Measurements from ENCODE around the gene HS3ST5. TPM values are rescaled to one million over a fixed set of nuclear protein-coding genes. Genes with fewer than 3 reads are reported as not detected.

HS3ST5 gene
- total and polyA plus RNA-seq, 7 donors: 0.28 to 1.1 (median 0.36) TPM; not detected in 2

- intact Hi-C loops (cut with DNase I): no loop called here
- Histone ChIP-seq H3K4me1 (peaks cover 0 to 9% (median 6%) of the 10 kb centered on the region in 4 donors), H3K9me3 (no peaks in the 10 kb centered on the region), H3K27ac (no peak overlapping the region), H3K4me3 (no peak overlapping the region), H3K36me3 (no peaks in the 10 kb centered on the region), H3K27me3 (no peaks in the 10 kb centered on the region)
- 31 to 41% methylated on average over 1 of the region's 1 CpG for WGBS, 2 donors
- DNase-seq: no peak
- TF ChIP-seq POLR2AphosphoS5 (IDR thresholded peaks at IDR 0.05) (no peak), EP300 (IDR thresholded peaks at IDR 0.05) (no peak), POLR2A (IDR thresholded peaks at IDR 0.05) (no peak)
- TF ChIP-seq, protein P1, sequence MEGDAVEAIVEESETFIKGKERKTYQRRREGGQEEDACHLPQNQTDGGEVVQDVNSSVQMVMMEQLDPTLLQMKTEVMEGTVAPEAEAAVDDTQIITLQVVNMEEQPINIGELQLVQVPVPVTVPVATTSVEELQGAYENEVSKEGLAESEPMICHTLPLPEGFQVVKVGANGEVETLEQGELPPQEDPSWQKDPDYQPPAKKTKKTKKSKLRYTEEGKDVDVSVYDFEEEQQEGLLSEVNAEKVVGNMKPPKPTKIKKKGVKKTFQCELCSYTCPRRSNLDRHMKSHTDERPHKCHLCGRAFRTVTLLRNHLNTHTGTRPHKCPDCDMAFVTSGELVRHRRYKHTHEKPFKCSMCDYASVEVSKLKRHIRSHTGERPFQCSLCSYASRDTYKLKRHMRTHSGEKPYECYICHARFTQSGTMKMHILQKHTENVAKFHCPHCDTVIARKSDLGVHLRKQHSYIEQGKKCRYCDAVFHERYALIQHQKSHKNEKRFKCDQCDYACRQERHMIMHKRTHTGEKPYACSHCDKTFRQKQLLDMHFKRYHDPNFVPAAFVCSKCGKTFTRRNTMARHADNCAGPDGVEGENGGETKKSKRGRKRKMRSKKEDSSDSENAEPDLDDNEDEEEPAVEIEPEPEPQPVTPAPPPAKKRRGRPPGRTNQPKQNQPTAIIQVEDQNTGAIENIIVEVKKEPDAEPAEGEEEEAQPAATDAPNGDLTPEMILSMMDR (IDR thresholded peaks at IDR 0.05): no peak
These were observed 210.9 kb downstream of the HS3ST5 start for GRCh38 chr6:114131945-114132344.

DNA sequence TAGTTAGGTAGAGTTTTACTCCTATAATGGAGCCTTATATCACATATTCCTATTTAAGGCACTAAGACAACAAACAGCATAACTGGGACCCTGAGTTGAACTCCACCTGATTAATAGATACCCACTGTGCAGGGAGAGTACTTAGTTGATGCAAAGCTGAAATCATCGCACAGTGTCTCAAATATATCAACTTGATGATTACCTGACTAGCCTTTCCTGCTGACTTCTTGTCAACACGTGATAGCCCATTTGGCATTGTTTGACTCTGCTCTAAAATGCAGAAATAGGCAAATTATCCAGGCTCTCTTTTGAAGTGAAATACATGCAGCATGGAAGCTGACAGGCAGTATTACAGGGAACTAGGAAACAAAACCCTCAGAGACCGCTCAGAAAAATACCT, 217.2 kb downstream of the HS3ST5 start:
- TF ChIP-seq POLR2AphosphoS5 (IDR thresholded peaks at IDR 0.05) (no peak), EP300 (IDR thresholded peaks at IDR 0.05) (no peak), POLR2A (IDR thresholded peaks at IDR 0.05) (no peak)
- TF ChIP-seq, protein P1 (IDR thresholded peaks at IDR 0.05): no peak
- intact Hi-C loops (cut with DNase I): no loop called here
- Histone ChIP-seq H3K9me3 (no peaks in the 10 kb centered on the region), H3K4me1 (no peaks in the 10 kb centered on the region), H3K4me3 (no peak overlapping the region), H3K27me3 (no peaks in the 10 kb centered on the region), H3K36me3 (no peaks in the 10 kb centered on the region), H3K27ac (no peak overlapping the region)
- no peak for DNase-seq
- 61 to 70% methylated on average over 3 of the region's 3 CpGs for WGBS, 2 donors

GRCh38 chr6:114121913-114122662, 220.7 kb downstream of the HS3ST5 start:
- H3K9me3 ChIP-seq: no peaks in the 10 kb centered on the region
- TF ChIP-seq, protein P1 (IDR thresholded peaks at IDR 0.05): no peak
- TF ChIP-seq EP300 (IDR thresholded peaks at IDR 0.05) (no peak), POLR2AphosphoS5 (IDR thresholded peaks at IDR 0.05) (no peak)
- H3K36me3 ChIP-seq: no peaks in the 10 kb centered on the region
- no peak overlapping the region for H3K27ac ChIP-seq
- DNase-seq: no peak
- no peak overlapping the region for H3K4me3 ChIP-seq
- intact Hi-C loops (cut with DNase I): no loop called here
- WGBS, 2 donors: 77 to 81% methylated on average over 5 of the region's 5 CpGs
- no peaks in the 10 kb centered on the region for H3K27me3 ChIP-seq
- H3K4me1 ChIP-seq: no peaks in the 10 kb centered on the region

GRCh38 chr6:114119056-114119455, 223.8 kb downstream of the HS3ST5 start:
- Histone ChIP-seq H3K27me3 (no peaks in the 10 kb centered on the region), H3K27ac (no peak overlapping the region), H3K4me1 (no peaks in the 10 kb centered on the region), H3K4me3 (no peak overlapping the region), H3K9me3 (no peaks in the 10 kb centered on the region), H3K36me3 (no peaks in the 10 kb centered on the region)
- WGBS, 2 donors: 76 to 83% methylated on average over 2 of the region's 2 CpGs
- intact Hi-C loops (cut with DNase I): no loop called here
- no peak for DNase-seq
- TF ChIP-seq POLR2A (IDR thresholded peaks at IDR 0.05) (no peak), POLR2AphosphoS5 (IDR thresholded peaks at IDR 0.05) (no peak), EP300 (IDR thresholded peaks at IDR 0.05) (no peak)
- TF ChIP-seq, protein P1 (IDR thresholded peaks at IDR 0.05): no peak

GRCh38 chr6:114115652-114116051, 227.2 kb downstream of the HS3ST5 start:
- TF ChIP-seq POLR2AphosphoS5 (IDR thresholded peaks at IDR 0.05) (no peak), EP300 (IDR thresholded peaks at IDR 0.05) (no peak), POLR2A (IDR thresholded peaks at IDR 0.05) (no peak)
- TF ChIP-seq, protein P1 (IDR thresholded peaks at IDR 0.05): no peak
- no peaks in the 10 kb centered on the region for H3K36me3 ChIP-seq
- no peak overlapping the region for H3K4me3 ChIP-seq
- H3K9me3 ChIP-seq: no peaks in the 10 kb centered on the region
- 85 to 92% methylated on average over 1 of the region's 1 CpG for WGBS, 2 donors
- no peaks in the 10 kb centered on the region for H3K4me1 ChIP-seq
- H3K27me3 ChIP-seq: no peaks in the 10 kb centered on the region
- DNase-seq: no peak
- H3K27ac ChIP-seq: no peak overlapping the region
- intact Hi-C loops (cut with DNase I): no loop called here

Measured in sigmoid colon (tissue), 7 donors.